SK-N-SH treated with all-trans-retinoic acid at 6 μM for 48 hours (cell line): ENCODE results near the gene COL15A1.

Source experiments
- ARNTL ChIP-seq: fragments of 450-650 bp; formaldehyde crosslinking; IDR thresholded peaks from 2 replicates; pipeline ENCODE4 v1.5.0; 2020; ENCODE audit warnings: low read depth, mild to moderate bottlenecking, moderate library complexity, borderline replicate concordance
- CSDC2 ChIP-seq: fragments of 250-450 bp; sonication (Bioruptor Pico); IDR thresholded peaks from 2 replicates; pipeline ENCODE4 v1.5.0; 2020; ENCODE audit warnings: mild to moderate bottlenecking, moderate library complexity
- RARB ChIP-seq: fragments of 250-450 bp; sonication (Bioruptor Pico); IDR thresholded peaks from 2 replicates; pipeline ENCODE4 v1.8.0; 2021; ENCODE audit warnings: mild to moderate bottlenecking, moderate library complexity
- ZFP3 ChIP-seq: fragments of 250-450 bp; sonication (Bioruptor Pico); IDR thresholded peaks from 2 replicates; pipeline ENCODE4 v1.5.0; 2020; ENCODE audit warnings: mild to moderate bottlenecking, moderate library complexity
- TF ChIP-seq, protein P1 (sequence below): fragments of 250-450 bp; sonication (Bioruptor Pico); IDR thresholded peaks from 2 replicates; pipeline ENCODE4 v1.8.0; 2021; ENCODE audit warnings: low read depth, mild to moderate bottlenecking, moderate library complexity, borderline replicate concordance
- TF ChIP-seq, protein P2 (sequence below): fragments of 250-450 bp; sonication (Bioruptor Pico); IDR thresholded peaks from 2 replicates; pipeline ENCODE4 v1.8.0; 2020; ENCODE audit warnings: mild to moderate bottlenecking, moderate library complexity, borderline replicate concordance
- TF ChIP-seq, protein P3 (sequence below): fragments of 250-450 bp; sonication (Bioruptor Pico); IDR thresholded peaks from 2 replicates; pipeline ENCODE4 v1.5.1; 2020; ENCODE audit warnings: low read depth, mild to moderate bottlenecking, moderate library complexity

DNA sequence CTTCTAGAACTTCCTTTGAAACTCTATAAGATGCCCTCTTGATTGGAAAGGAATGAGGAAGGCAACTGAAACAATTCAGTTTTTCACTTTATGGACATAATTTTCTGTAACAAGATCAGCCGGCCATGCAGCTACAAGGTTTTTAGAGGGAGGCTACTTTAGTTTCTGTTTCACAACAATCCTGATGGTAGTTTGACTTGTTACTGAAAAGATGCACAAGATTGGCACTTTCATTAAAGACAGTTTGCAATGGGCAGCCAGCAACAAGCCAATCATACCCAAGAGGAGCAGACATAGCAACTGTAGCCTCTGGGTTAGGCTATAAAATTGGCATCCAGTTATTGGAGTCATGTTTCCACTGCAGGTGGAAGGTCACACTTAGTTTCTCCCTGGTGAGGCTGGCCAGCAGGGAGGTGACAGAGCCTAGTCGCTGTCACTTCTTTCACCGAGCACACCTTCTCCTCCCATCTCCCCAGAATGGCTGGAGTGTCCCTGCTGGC is 87.0 kb downstream of the COL15A1 start:
- TF ChIP-seq ARNTL (no peak), RARB (CRISPR knock-in tag) (no peak), ZFP3 (CRISPR knock-in tag) (no peak), CSDC2 (CRISPR knock-in tag) (no peak)
- TF ChIP-seq, protein P1, sequence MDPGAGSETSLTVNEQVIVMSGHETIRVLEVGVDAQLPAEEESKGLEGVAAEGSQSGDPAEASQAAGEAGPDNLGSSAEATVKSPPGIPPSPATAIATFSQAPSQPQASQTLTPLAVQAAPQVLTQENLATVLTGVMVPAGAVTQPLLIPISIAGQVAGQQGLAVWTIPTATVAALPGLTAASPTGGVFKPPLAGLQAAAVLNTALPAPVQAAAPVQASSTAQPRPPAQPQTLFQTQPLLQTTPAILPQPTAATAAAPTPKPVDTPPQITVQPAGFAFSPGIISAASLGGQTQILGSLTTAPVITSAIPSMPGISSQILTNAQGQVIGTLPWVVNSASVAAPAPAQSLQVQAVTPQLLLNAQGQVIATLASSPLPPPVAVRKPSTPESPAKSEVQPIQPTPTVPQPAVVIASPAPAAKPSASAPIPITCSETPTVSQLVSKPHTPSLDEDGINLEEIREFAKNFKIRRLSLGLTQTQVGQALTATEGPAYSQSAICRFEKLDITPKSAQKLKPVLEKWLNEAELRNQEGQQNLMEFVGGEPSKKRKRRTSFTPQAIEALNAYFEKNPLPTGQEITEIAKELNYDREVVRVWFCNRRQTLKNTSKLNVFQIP (CRISPR knock-in tag): no peak
- TF ChIP-seq, protein P2, sequence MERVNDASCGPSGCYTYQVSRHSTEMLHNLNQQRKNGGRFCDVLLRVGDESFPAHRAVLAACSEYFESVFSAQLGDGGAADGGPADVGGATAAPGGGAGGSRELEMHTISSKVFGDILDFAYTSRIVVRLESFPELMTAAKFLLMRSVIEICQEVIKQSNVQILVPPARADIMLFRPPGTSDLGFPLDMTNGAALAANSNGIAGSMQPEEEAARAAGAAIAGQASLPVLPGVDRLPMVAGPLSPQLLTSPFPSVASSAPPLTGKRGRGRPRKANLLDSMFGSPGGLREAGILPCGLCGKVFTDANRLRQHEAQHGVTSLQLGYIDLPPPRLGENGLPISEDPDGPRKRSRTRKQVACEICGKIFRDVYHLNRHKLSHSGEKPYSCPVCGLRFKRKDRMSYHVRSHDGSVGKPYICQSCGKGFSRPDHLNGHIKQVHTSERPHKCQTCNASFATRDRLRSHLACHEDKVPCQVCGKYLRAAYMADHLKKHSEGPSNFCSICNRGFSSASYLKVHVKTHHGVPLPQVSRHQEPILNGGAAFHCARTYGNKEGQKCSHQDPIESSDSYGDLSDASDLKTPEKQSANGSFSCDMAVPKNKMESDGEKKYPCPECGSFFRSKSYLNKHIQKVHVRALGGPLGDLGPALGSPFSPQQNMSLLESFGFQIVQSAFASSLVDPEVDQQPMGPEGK: no peak
- TF ChIP-seq, protein P3, sequence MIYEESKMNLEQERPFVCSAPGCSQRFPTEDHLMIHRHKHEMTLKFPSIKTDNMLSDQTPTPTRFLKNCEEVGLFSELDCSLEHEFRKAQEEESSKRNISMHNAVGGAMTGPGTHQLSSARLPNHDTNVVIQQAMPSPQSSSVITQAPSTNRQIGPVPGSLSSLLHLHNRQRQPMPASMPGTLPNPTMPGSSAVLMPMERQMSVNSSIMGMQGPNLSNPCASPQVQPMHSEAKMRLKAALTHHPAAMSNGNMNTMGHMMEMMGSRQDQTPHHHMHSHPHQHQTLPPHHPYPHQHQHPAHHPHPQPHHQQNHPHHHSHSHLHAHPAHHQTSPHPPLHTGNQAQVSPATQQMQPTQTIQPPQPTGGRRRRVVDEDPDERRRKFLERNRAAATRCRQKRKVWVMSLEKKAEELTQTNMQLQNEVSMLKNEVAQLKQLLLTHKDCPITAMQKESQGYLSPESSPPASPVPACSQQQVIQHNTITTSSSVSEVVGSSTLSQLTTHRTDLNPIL: no peak
